RCC 7860 (cell line): Measurements from ENCODE around the gene MAN2A1.
A peak's percentile ranks its signal among the peaks of the same experiment; 100 is the strongest.

Source experiments
- DNase-seq: peaks from one replicate; pipeline ENCODE4 v3.0.0-alpha.2; 2015; ENCODE audit warnings: low spot score
- FAIRE-seq: peaks from 2 replicates; lab custom pipeline; 2012; peaks lifted over from hg19 to GRCh38; lab: Jason Lieb, UNC

The MAN2A1 gene

DNA sequence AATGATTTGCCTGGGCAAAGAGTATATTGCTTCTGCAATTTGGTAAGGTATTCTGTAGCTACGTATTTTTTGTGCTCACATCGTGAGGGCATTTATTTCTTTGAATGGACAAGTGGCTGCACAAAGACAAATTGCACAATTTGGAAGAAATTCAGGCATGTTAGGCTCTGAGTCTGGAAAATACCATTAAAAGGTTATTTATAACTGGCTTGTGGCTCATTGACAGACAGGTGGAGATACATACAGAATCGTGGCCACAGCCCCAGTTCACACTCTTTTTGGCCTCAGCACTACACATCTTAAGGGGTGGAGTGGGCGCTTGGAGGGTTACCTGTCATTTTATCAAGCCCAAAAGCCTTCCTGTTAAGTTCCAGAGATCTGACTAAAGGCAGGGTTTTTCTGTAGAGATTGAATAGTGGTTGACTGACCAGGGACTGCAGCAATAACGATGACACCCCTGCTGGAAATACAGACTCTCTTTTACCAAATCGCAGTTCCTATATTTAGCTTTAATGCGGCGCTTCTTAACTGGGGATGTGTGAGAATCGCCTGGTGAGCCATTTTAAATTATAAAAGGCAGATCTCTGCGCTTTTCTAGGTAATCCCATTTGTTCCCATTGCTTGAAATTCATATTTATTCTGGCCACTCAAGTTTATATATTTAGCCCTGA, 14.7 kb downstream of the MAN2A1 start:
- FAIRE-seq (no peak), DNase-seq (no peak)

DNA sequence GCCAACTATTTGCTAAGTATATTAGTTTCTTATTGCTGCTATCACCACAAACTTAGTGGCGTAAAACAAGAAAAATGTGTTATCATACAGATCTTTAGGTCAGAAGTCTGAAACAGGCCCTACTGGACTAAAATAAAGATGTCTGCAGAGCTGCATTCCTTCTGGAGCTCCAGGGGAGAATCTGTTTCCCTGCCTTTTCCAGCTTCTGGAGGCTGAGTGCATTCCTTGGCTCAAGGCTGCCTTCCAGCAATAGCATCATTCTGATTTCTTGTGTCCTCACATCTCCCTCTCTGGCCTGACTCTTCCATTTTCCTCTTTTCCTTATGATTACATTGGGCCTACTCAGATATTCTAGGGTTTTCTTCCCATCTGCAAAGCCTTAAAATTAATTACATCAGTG, 15.9 kb downstream of the MAN2A1 start:
- DNase-seq (no peak), FAIRE-seq (no peak)

DNA sequence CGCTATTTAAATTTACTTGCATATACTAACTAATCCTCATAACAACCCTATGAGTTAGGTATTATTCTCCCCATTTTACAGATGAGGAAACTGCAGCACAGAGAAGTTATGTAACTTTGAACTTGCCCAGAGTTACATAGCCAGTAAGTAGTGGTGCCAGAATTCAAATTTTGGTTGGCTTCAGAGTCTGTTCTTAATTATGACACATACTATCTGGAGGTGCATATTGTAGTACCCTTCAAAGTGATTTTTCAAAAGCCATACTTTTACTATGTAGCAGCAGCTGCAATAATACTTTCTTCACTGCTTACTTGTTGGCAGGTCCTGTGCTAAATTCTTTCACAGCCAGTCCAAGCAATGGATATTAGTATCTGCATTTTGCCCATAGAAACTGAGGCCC, 16.4 kb downstream of the MAN2A1 start:
- DNase-seq (no peak), FAIRE-seq (no peak)

DNA sequence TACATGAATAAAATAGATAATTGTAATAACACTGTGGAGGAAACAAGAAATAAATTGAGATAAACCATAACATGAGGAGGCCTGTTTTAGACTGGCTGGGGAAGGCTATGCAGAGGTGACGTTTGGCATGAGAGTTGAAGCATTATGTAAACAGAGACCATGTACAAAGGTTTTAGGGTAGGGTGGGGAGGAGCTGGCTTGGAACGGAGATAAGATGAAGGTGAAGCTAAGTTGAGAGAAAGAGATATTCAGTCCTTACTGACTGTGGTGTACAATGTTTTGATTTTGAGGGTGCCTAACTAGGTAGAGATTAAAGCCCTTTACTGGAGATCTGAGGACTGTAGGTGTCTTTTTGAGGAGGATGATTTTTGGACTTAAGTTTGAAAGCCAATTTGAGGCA, 17.8 kb downstream of the MAN2A1 start:
- no peak for FAIRE-seq

DNA sequence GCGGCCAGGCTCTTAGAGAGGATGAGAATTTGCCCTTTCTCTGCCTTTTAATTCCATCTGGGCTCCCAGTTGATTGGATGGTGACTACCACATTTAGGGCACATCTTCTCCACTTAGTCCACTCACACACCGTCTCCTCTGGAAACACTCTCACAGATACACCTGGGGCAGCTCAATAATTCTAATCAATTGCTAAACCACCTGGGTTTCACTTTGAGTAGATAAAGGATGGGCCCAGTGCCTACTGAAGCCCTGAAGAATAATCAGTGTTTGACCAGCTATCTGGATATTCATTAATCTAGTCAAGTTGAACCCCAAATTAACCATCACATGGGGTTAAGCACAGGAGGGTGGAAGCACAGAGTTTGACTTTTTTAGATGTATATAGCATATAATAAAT, 19.1 kb downstream of the MAN2A1 start:
- FAIRE-seq (no peak), DNase-seq (no peak)

More for the DNA sequence above, 17.8 kb downstream of the MAN2A1 start:
- no peak for DNase-seq

DNA sequence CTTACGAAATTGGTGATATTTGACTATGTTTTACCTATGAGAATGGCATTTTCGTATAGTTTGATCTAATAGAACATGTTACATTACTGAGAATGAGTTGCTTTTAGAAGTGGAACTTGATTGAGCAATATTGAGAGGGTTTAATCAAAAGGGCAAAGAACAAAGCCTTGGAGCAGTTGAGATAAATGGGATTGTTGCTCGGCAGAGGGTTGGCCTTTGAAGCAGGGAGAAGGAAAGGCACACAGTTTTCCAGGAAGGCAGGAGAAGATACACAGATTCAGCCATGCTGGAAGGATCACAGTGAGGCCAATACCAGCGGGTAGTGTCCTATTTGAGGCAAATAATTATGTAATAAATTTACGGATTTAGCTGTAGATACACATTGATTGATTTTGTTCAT, 19.5 kb downstream of the MAN2A1 start:
- no peak for DNase-seq
- no peak for FAIRE-seq

DNA sequence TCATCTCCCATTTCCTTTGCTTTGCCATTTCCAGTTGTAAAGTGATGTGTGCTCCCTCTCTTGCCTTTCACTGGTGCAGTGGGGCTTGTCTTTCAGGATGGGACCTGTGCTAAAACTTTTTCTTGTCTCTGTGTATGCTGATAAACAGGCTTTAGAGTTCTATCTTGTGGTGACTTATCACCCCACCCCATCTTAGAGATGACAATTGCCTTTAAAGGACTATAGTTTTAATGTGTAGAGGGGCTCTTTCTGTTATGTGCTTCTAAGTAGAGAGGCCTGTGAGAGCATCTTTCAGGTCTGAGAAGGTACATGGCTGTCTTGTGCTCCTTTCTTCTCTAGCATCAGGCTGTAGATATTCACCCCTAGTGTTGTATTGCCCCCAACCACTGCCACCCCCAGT, 21.9 kb downstream of the MAN2A1 start:
- no peak for DNase-seq
- no peak for FAIRE-seq

DNA sequence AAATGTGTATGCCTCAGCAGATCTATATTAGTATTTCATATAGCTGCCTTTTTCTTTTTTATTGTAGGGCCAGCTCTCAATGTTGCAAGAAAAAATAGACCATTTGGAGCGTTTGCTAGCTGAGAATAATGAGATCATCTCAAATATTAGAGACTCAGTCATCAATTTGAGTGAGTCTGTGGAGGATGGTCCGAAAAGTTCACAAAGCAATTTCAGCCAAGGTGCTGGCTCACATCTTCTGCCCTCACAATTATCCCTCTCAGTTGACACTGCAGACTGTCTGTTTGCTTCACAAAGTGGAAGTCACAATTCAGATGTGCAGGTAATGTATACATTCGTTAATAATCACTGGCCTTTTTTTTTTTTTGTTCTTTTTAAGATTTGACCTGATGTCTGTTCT, 23.7 kb downstream of the MAN2A1 start:
- DNase-seq, result no peak
- FAIRE-seq, result no peak

DNA sequence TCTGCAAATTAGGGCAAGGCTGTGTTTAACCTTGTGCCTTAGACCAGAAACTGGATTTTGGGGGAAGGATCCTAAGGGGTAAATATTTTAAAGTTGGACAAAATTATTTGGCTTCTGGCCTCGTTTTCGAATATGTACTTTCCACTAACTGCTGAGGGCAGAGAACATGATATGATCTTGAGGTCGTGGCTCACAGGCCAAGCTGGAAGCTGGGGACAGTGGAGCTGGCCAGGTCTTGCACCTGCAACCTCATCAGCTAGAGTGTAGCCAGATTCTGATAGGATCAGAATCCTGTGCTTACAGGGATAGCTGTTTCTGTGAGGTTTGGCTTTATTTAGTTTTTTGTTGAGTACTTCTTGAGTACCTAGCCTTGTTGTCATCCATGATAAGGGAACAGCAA, 24.9 kb downstream of the MAN2A1 start:
- DNase-seq, result no peak
- FAIRE-seq, result no peak

DNA sequence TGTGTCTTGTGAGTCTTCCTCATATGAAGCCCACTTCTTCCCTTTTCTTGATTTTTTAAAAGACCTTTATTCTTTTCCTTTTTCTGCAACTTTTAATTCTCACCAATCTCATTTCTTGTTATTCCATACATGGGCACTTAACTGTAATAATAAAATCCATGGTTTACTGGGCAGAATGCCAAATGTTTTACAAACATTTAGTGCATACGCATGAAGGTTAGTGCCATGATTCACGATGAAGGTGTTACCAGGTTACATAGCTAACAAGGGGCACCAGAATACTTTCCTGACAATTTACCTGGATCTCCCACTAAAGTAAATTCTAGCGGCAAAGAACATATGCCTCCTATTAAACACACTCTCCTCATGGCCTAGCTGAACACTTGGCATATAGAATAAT, 28.5 kb downstream of the MAN2A1 start:
- DNase-seq (no peak), FAIRE-seq (no peak)

DNA sequence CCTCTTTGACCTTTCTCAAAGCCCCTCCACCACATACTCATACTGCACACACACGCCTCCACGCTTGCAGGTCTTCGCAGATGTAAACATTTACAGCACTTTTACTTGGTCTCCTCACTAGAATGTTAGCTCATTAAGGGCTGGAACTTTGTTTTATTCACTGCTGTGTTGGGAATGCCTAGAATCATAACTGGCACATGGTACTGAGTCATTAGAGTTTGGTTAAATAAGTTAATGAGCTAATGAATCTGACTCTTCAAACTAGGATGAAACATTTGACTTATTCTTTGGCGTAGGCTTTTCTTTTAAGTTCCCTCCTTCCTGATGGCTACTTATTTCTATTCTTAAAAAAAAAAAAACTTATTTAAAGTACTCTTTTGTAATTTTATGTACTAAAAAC, 28.9 kb downstream of the MAN2A1 start:
- no peak for FAIRE-seq

DNA sequence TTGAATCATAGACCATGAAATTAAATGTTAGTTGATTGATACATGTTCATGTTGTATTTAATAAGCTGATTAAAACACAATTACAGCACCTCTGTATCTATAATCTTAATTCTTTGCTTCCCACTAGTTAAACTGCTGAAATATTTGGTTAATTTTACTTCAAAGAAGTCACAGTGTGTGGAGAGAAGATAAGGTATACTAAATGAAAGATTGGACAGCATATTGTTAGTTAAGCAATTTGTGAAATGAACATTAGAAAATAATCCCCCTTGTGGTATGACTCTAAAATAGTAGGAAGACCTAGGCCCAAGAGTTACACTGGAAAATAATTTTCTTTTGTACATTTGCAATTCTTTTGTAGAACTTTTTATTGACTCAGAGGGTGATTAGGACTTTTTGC, 30.3 kb downstream of the MAN2A1 start:
- DNase-seq, result no peak
- no peak for FAIRE-seq

More for the DNA sequence above, 28.9 kb downstream of the MAN2A1 start:
- no peak for DNase-seq

DNA sequence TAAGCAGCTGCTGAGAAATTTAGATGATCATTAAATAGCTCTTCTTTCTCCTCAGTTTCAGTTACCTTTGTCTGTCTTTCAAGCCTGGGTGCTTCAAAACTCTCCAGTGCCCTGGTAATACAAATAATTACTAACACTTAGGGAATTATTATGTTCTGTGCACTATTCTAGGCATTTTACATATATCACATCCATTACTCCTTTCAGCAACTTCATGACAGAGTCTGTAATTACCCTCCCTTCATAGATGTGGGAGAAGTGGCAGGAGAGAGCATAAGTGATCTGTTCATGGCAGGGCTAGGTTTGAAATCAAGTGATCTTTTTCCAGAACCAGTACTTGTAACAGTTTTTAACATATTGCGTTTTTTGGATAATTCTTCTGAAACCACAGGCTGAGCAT, 32.0 kb downstream of the MAN2A1 start:
- FAIRE-seq (no peak), DNase-seq (no peak)

DNA sequence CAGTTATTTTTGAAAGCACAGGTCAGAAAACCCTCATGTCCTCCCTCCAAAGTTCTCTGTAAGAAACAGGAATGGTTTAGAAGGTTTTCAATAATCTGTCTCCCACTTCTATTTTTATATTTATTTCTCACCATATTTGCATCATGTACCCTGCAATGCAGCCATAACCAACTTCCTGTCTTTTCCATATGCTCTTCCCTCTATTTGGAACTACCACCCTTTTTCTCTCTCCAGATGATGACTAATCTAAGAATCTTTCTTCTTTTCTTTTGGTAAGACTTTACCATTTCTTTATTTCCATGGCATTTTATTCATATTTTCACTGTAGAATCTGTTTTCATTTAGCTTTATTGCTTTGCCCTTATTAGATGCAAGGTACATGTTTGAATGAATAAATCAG, 33.9 kb downstream of the MAN2A1 start:
- DNase-seq (no peak), FAIRE-seq (no peak)

DNA sequence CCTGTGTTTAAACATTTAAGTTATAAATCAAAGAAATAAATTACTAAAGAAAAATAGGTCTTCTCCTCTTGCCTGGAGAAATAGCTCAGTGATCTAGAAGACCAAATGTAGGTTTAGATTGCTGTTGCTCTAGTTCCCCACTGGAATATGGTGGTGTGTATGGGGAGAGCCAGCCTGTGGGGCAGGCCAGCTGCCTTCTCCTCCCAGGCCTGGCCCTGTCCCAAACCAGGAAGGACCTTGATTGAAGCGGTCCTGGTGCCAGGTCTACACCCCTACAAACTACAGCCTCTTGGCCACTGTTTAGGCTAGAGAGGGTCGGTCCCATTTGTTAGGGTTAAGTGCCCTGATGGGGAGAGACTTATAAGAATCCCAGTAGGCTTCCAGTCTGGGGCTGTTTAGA, 35.4 kb downstream of the MAN2A1 start:
- FAIRE-seq (no peak), DNase-seq (no peak)

DNA sequence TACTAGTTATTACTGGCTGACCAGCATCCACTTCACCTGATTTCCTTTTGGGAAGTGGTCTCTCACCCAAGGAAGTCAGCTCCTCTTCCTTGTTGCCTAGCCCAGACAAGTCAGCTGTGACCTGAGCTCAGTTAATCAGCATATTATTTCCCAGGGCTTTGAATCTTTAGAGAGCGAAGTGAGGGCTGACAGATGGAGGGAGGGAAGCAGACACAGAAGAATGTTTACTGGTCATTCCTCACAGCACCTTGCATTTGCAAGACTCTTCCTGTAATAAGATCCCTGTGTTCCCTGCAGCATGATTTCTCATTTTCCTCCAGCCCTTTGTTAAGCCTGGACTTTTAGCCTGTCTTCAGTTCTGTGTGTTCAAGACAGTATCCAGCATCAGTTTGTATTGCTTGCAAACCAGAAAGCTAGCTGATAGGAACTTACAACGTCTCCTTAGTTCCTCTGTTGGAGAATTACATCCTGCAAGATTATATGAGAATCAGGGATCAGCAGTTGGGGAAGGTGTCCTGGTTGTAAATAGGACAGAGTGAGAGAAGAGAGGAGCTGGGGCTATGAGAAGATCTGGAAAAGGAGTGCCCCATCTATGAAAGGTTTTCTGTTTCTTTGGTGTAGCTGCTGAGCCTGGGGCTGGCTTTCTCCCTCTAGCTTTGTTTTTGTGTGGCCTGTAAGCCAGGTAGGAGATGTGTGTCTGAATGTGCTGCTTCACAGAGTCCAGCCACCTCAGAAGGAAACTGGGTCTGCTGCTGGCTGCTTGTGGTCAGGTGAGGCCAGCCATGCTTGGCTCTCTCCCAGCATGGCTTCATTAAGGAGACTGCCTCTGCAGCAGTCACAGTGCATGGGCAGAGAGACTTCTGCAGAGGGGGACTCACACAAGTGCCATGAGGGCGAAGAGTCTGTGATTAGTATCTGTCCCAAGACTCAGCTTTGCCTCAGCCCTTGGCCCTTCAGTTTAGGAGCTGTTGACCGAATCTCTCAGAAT, 50.3 kb downstream of the MAN2A1 start:
- peak; percentile 67 for DNase-seq
- peak; percentile 75 for FAIRE-seq

DNA sequence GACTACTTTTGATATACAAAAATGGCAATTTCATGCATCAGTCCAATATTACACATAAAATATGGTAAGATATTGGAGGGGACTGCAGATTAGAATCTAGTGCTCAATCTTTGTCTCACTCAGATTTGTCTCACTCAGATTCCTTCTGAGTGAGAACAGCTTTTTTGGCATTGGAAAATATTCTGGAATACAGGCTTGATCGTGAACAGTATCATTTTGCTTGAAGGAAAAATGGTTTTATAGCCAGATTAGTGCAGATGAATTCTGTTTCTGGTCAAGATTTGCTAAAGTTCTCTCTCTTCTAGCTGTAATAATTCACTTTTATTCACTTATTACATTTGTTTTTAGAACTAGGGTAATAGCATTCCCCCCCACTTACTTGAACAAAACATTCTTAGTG, 51.2 kb downstream of the MAN2A1 start:
- FAIRE-seq (no peak), DNase-seq (no peak)

DNA sequence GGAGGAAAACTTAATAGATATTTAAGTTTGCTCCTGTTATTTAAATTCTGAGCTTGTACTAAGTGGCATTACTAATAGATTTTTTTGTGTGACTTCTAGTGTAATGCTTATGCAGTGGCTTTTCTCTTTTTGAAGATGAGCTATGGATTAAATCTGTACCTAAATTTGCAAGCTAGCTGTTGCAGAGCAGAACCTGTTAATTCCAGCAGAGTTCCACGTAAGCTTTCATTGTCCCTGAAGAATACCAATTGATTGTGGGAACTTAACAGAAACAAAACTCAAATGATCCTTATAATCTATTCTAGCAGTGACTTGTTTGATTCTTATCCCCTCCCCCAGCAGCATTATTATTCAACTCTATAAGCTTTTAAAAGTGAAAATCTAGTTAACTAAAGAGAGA, 51.7 kb downstream of the MAN2A1 start:
- no peak for FAIRE-seq
- DNase-seq, result no peak

DNA sequence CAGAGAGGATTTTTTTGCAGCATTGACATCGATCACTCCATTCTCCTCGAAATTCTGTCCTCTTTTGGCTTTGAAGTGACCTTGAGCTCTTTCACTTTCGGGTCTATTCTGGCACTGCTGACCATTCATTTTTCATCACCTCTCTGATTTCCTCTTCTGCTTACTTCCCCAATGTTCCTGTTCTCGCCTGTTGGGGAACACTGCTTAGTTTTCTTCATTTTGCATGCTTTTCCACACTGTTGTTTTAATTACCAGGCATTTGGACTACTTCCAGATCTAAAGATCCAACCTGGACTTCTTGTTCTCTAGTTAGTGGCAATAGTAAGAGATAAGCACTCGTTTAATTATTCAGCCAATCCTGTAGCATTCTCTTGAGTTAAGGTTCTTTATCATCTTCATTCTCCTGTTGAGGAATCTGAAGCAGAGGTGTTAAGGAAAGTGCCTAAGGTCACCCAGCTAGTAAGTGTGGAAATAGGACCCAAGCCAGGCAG, 53.4 kb downstream of the MAN2A1 start:
- FAIRE-seq (no peak), DNase-seq (no peak)

DNA sequence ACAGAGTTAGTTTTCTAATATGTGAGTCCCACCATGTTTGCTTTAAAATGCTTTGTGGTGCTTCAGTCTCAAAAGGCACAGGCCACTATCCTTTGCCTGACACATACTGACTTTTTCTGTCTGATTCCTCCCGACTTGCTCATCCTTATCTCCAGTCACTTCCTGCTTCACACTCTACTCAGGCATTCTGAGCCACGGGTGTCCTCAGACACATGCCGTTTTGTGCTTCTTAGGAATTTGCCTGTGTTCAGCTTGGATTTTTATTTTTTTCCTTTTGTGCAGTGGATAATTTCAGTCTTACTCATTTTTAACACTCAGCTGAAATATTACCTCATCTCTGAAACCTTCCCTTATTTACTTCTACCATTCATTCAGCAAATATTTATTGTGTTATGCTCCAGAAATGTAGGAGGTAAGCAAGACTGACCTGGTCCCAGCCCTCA, 54.1 kb downstream of the MAN2A1 start:
- FAIRE-seq (peak; percentile 81), DNase-seq (peak; percentile 94)

DNA sequence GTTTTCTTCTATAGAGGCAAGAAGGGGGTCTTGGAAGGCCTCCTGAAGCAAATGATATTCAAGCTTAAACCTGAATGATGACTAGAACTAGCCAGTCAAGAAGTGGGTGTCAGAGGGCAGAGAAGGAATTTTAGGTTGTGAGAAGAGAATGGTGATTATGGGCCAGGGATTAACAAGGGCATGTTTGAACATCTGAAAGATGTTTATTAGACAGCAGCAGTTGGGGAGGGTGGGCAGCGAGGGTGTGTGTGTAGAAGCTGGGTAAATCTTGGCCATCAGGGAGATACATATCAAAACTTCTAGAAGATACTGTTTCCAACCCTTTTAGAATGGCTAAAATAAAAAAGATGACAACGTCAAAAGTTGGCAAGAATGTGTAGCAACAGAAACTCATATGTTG, 54.5 kb downstream of the MAN2A1 start:
- no peak for DNase-seq
- FAIRE-seq, result no peak

DNA sequence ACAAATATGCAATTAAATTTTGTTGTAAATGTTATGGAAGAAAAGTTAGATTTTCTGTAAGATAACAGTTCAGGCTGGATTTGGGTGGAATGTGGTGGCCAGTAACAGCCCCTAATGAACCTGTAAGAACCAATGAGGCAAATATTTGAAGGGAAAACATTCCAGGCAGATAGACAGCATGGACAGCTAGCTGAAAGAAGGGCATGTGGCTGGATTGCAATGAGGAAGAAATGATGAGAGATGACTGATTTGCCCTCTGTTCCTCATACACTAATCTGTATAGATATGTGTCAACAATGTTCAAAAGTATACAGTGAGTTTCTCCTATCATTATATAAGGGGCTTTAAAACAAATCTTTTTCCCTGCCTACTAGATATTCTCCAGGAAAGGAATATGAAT, 58.8 kb downstream of the MAN2A1 start:
- FAIRE-seq, result no peak
- DNase-seq, result no peak
